GM18508 (cell line): ENCODE measurements around the gene GHRL.

ENCODE experiments used
- ATAC-seq: cut with Tn5 transposase; IDR thresholded peaks from one replicate; pipeline ENCODE4 v1.9.1; 2021; ENCODE audit warnings: moderate number of reproducible peaks; ENCODE audit not compliant: insufficient read depth, unreplicated experiment

The GHRL gene

GRCh38 chr3:10248984-10249748 lies 43.6 kb downstream of the GHRL start:
- no peak for ATAC-seq

- ATAC-seq: peak; percentile 84
Measured at GRCh38 chr3:10248184-10248983, 44.4 kb downstream of the GHRL start, which contains the start of gene TATDN2. TATDN2 (plus strand) TSS chr3:10248459; CDS start chr3:10249201, 742 bp downstream.

GRCh38 chr3:10247679-10248183 lies 45.0 kb downstream of the GHRL start:
- no peak for ATAC-seq

GRCh38 chr3:10245081-10245712 lies 47.5 kb downstream of the GHRL start:
- ATAC-seq: no peak

GRCh38 chr3:10244009-10244408 lies 48.7 kb downstream of the GHRL start:
- no peak for ATAC-seq

- no peak for ATAC-seq
Measured at GRCh38 chr3:10242182-10243065, 50.3 kb downstream of the GHRL start.

- ATAC-seq: no peak
Measured at GRCh38 chr3:10240799-10241198, 51.9 kb downstream of the GHRL start.

GRCh38 chr3:10238345-10239183 lies 54.2 kb downstream of the GHRL start:
- no peak for ATAC-seq
